Fibroblast of mammary gland (primary cell): ENCODE measurements around the gene CD14.
A peak's percentile ranks its signal among the peaks of the same experiment; 100 is the strongest.

ENCODE experiments used
- DNase-seq: peaks from one replicate; pipeline ENCODE4 v3.0.0-alpha.2; 2010; ENCODE audit warnings: low read depth
- H3K4me3 ChIP-seq: 2 replicates; pipeline ENCODE4 v1.5.1; 2011; ENCODE audit warnings: low read depth, mild to moderate bottlenecking, low read length, moderate library complexity; ENCODE audit not compliant: control insufficient read depth
- CTCF ChIP-seq: conservative IDR thresholded peaks from 2 replicates; pipeline ENCODE4 v1.5.1; 2011; ENCODE audit warnings: low read depth, low read length, inconsistent platforms; ENCODE audit not compliant: control insufficient read depth, insufficient read depth

The CD14 gene

GRCh38 chr5:140588311-140589070 lies 44.5 kb downstream of the CD14 start:
- TF ChIP-seq CTCF, result no peak
- no peak overlapping the region for H3K4me3 ChIP-seq
- DNase-seq, result peak; percentile 51

GRCh38 chr5:140587495-140587894 lies 45.5 kb downstream of the CD14 start:
- no peak for TF ChIP-seq CTCF
- peak; percentile 32 for DNase-seq

More at GRCh38 chr5:140587495-140587894, 45.5 kb downstream of the CD14 start:
- no peak overlapping the region for H3K4me3 ChIP-seq
